GM19351 (cell line): ENCODE measurements around the gene ZNF106.

Experiments
- ATAC-seq: cut with Tn5 transposase; IDR thresholded peaks from one replicate; pipeline ENCODE4 v1.9.1; 2021; ENCODE audit warnings: mild to moderate bottlenecking, moderate library complexity; ENCODE audit not compliant: unreplicated experiment

Gene ZNF106

DNA sequence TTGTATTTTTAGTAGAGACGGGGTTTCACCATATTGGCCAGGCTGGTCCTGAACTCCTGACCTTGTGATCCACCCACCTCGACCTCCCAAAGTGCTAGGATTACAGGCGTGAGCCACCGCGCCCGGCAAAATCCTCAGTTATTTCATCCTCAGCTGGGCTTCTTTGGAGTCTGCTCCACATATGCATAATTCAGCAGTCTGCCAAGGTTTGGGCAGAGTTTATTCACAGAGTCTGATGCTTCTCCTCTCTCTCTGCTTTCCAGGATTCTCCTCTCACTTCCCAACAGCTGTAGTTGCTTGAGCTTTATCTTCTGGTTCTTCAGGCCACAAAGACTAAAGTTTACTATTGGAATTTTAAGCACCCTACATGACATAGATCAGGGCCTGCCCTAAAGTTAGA, 8.2 kb downstream of the ZNF106 start:
- no peak for ATAC-seq

DNA sequence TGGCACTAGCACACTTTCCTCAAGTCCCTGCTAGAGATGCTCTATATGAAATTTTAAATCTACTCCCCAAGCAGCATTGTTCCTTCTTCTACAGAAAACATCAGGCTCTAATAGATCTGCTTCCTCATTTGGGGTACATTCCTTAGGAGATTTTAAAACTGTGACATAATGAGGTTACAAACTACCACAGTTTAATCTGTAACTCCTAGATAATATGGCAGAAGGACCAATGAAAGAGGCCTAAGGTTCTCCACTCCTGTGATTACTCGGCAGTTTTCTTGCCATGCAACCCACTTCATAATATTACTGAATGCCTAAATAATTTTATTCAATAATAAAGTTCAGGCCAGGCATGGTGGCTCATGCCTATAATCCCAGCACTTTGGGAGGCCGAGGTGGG, 16.1 kb downstream of the ZNF106 start:
- ATAC-seq, result no peak

DNA sequence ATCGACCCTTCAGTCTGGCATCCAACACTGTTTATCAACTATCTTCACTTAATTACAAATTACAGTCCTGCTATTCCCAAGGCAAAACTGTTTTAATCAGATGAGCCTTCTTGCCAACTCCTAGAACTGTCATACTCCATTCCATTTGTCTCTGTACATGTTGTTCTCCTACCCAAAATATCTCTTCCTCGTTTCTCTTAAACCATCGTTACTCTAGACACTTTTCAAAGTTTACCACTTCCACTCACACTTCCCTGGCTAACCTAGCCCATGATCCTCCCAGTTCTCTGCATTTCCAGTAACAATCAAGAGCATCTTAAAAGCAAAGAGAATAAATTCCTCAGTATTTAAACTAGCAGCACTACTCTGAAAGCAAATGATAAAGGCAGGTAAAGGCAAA, 19.9 kb downstream of the ZNF106 start:
- no peak for ATAC-seq

DNA sequence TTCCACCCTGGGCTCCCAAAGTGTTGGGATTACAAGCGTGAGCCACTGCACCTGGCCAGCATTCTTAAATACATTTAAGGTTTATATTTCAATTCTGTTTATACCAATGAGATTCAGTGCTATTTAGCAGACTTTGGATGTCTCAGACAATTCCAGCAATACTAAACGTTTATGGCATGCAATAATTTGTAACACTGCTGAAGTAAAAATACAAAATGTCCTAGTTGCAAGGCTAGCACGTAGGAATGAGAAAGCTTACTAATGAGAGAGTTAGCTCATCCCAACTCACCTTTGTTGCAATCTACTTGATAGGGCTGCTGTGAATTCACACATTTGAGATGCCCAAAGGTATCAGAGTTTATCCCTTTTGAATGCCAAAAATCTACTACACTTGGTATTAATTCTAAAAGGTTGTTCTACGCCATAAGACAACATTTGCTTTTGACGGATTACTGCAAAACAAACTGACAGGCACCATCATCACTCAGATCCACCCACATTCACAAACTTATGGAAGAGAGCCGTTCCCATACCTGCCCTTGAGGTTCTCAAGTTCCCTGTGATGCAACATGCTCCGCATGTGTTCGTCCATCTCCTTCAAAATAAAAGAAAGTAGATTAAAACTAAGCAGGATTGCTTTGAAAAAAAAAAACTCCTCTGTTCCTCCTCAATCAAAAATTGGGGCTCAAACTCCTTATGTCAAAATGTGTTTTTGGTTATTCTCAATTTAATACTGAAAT, 25.3 kb downstream of the ZNF106 start:
- no peak for ATAC-seq

DNA sequence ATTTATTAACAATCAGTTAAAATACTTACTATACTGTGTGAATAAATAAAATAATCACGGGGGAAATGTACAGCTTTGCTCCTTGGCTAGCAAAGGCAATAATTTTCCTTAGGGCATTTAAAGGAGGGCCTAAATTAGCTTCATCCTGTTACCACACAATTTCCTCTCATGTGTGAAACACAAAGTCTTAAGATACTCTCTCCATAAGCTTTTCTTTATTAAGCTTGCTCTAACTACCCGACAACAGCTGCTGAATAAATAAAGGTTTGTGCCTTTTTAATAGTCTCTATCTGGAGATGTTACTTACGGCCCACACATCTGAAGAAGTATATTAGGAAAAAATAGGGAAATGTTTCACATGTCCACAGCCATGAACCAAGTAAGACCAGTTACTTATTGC, 29.7 kb downstream of the ZNF106 start:
- no peak for ATAC-seq

DNA sequence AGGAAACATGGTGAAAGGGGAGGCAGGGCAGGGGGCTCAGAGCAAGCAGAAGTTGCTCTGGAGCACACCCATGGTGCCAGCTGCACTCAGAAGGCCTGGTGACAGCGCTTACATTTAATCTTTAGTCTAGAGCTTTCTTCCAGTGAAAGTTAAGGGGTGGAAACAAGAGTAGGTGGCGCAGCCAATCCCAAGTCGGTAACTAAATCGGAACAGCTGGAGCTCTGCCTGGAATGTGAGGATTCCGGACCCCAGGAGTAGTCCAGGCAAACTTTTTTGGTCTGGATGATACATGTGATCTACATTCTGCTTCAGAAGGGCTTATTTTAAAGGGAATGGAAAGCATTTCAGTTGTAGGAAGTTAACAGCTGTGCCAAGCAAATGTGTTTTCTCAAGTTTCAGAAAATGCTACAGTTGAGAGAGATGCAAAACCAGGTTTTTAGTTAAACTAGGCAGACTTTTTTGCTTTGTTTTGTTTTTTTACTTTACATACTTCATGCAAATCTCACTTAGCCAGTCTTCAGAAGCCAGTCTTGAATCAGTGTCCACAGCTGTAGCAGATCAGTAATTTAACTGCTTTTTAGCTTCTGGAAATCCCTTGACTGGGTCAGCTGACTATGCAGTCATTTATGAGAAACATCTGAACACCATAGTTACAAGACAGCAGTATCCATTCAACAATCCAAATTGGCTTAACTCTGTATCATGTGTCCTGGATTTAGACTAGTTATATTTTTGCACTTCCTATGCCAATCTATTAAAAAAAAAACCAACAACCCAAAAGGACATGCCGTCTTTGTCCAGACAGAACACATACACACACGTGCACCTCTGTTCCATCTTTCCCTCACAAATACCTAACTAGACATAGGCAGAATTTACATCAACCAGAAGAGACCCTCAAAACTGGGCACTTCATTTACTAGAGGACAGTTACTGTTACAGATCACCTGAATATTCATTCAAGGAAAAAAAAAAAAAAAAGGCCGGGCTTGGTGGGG, 33.2 kb downstream of the ZNF106 start:
- no peak for ATAC-seq

DNA sequence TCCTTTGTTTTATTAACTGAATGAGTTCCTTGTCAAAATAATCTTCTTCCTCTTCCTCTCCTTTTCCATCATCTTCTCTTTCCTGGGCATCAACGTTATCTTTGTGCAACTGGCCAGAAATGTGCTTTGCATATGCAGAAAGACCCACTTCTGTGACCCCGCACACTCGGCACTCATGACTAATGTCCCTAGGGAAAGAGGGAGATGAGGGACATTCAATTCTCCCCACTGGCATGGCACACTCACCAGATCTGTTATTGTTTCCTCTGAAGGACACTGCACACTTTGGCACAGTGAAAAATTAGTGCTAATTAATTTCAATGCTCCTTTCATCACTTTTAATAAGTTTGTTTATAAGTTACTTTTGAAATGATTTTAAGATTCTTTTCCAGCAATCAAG, 34.0 kb downstream of the ZNF106 start:
- no peak for ATAC-seq

DNA sequence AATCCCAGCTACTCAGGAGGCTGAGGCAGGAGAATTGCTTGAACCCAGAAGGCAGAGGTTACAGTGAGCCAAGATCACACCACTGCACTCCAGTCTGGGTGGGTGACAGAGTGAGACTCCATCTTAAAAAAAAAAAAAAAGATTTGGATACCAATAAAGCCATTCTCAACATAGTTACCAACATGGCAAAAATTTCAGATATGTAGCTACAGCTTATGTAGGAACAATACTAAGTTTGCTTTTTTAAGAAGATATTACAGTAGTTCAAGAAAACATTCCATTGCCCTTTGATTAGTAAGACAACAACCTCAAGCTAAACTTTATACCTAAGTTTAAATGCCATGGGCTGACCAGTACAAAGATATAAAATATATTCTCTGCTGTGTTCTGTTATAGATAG, 34.4 kb downstream of the ZNF106 start:
- no peak for ATAC-seq

DNA sequence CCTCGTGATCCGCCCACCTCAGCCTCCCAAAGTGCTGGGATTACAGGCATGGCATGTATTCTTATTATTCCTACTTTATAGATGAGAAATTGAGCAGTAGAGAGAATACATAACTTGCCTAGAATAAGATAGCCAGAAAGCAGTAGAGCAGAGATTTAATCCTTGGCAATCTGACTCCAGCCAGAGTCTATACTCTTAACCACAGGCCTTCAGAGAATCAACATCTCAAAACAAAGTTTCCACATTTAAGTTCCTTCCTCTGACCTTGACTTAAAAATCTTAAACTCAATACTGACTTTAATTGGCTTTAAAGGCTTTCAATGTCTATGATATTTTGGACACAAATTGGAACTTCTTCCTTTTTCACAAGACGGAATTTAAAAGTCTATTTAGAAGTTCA, 37.1 kb downstream of the ZNF106 start:
- ATAC-seq, result no peak

DNA sequence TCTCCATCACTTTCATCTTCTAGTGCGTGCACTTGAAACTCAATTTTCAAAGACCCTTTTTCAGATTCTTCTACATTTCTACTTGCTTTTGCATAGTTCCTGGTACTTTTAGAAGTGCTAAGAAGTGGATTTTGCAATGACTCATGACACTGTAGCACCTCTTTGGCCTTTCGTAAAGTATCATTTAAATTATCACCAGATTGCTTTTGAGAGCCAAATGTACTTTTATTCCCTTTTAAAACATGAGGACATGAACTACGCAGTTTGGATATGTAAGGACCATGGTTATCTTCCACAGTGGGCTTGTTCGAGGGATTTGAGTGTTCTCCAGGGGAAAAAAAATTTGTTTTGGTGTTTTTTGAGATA, 40.5 kb downstream of the ZNF106 start:
- ATAC-seq, result no peak

DNA sequence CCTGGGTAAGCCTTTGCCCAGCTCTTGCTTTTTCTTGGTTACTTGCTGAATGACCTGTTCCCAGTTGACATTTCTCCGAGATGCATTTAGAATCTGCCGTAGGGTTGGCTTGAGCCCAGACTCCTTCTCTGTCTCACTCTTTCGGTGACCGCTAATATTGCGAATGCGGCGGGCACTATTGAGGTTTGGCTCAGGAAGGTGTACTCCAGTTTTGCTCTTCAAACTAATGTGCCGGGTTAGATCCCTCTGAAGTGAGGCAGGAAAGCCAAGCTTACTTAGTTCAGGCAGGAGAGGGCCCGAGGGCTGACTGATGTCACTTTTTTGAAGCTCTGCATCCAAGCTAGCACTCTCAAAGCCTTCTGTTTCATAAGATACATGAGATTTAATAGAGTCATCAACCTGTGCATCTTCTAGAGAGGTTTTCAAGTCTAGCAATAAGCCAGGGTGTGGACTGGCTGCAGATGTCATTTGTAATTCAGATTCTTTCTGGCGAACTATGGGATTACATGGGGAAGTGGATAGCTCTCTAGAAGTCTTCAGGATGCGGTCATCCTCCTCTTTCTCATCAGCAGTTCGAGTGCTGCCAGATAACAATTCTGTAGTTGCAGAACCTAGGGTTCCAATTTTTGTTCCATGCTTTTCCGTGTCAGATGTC, 41.0 kb downstream of the ZNF106 start:
- no peak for ATAC-seq

DNA sequence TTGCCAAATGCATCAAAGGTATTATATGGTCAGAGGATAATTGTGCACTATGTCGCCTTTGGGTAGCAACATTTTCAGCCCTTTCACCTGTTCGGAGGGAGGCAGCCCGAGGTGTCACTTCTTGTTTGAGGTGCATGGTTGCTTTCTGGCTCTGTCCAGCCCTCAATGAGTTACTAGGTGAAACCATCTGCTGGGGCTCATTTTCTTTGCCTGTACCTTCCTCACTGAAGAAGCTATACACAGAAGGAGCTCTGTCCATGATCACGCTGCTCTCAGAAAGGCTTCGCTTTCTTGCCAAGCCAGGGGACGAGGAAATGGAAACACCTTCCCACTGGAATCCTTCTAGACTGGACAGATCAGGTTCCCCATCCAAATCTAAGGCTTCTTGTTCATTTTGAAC, 42.7 kb downstream of the ZNF106 start:
- no peak for ATAC-seq

DNA sequence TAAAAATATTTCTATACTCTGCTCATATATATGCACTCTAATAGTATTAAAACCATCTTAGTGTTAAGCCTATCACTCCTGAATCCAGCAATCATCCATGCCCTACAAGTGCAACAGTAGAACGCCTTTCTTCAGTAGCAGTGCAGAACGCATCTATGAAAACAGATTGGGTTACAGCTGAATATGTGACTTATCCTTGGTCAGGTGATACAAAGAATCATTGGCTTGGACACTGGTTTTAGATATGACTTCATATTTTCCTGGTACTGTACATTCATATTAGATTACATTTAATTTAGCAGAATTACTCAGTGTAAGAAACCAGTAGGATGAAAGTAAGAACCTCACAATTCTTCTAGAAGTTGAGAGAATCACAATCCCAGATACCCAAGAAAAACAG, 43.3 kb downstream of the ZNF106 start:
- ATAC-seq, result no peak

DNA sequence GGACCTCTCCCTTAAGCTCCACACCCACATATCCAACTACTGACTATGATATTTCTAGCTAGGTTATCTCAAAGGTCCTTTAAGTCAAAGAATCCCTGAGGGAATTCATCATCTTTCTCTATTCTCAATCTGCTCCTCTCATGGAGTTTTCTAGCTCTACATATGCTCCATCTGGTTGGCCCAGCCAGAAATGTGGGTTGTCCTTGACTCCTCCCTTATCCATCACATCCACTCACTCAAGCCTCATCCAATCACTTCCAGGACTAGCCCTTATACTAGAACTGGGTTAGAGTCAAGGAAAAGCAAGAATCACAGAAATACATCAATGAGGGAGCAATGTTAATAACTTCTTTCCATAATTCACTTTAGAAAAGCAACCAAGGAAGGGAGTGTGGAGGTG, 45.4 kb downstream of the ZNF106 start:
- no peak for ATAC-seq

DNA sequence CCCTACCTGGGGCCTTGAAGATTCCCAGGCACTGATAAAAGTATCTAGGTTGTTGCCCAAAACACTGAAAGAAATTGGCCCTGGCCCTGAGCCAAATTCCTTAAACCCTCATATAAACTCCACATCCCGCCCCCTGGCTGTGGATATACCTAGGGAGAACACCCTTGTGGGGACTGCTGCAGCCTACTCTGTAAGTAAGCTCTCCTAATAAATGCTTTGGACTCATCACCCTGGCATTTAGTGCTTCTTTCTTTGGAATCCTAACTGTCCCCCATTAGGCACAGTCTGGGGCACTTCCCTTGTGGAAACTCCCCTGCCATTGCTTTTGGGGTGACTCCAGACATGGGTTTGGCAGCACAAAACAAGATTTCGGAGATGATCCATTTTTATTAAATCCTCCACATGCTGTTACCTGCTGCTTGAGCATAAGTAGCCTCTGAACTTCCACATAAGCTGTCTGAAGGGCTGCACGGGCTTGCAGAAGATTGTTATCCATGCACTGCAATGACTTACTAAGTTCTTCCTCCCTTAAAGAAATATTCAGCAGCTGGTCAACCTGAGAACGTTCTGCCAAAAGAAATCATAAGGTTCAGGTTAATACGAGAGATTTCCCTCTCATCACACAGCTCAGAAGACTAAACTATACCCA, 46.4 kb downstream of the ZNF106 start:
- ATAC-seq, result no peak

DNA sequence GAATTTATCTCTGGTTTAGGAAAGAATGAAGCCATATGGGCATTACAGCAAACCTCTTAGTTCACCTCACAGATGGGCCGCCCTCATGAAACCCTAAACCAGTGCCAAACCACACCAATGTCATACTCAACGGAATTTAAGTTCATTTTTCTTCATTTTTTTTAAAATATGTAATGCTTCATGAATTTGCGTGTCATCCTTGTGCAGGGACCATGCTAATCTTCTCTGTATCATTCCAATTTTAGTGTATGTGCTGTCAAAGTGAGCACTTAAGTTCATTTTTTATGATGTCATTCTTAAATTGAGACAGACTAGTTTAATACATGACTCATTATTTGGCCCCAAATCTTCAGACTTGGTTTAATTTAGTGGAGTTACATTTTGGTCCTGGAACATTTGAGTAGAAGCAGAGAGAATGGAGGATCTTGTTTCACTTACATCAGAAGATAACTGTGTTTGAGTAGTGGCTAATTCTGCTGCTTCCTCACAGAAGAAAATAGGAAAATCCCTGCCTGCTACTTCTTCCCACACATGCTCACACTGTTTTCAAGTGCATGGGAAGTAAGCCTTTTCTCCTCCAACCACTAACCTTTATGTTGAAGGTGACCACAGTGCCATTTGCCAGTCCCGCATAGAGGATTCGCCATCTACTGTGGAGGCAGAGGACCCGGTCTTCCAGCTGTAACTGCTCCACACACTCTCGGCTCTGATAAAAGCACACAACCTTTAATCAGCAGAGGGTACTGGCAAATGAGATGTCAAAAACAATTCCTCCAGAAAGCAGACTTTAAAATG, 63.3 kb downstream of the ZNF106 start:
- no peak for ATAC-seq

DNA sequence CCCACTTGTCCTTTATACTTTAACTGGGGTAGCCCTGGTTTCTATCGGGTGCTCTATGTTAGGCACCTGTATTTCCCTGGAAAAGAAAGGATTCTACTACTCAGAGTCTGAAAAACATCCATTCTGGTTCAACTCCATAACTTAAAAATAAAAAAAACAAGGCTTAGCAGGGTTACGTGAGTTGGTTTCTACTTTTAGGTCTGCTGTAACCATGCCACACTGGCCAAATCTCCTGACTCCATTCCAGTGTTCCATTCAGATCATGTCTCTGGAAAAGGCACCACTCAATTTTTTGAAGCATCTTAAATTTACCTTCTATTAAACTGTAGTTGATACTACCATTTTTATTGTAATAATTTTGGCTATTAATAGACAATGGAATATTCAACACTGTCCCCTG, 69.6 kb downstream of the ZNF106 start:
- ATAC-seq, result no peak

DNA sequence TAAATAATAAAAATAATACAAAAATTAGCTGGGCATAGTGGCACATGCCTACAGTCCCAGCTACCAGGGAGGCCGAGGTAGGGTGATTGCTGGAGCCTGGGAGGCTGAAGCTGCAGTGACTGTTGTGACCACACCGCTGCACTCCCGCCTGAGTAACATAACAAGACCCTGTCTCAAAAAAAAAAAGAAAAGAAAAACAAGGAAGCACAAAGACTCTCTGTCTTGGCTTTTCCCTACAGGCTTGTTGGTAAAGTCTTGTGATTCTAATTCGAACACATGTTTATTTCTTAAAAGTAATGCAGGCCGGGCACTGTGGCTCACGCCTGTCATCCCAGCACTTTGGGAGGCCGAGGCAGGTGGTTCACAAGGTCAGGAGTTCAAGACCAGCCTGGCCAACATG, 71.6 kb downstream of the ZNF106 start:
- ATAC-seq, result no peak

DNA sequence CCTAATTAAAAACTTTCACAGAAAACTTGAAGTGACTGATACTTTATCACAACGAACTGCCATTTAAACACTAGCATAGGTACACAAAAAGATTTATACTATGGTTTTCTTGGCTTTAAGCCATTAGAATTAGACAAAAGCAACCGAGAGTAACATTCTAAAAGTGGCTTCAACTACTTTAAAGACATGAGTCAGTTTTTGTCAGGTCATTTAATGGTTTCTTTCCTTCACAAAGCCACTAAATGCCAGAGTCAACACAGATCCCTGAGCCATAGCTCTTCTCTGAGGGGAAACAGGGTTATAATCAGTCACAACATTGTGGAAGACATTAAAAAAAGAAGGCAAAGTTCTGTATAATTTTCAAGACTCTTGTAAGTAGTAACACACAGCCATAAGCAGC, 77.0 kb downstream of the ZNF106 start:
- no peak for ATAC-seq

DNA sequence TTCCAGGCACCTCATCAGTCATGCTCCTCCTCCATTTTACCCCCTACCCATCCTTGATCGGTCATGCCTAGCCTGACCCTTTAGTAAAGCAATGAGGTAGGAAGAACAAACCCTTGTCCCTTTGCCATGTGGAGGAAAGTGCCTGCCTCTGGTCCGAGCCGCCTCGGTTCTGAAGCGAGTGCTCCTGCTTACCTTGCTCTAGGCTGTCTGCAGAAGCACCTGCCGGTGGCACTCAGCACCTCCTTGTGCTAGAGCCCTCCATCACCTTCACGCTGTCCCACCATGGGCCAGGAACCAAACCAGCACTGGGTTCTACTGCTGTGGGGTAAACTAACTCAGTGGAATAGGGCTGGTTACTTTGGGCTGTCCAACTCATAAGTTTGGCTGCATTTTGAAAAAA, 79.1 kb downstream of the ZNF106 start:
- ATAC-seq, result no peak
